HCT116 (cell line): ENCODE data around the gene IL19. TPM values are rescaled to one million over a fixed set of nuclear protein-coding genes. Genes with fewer than 3 reads are reported as not detected.

Experiments
- ATAC-seq: fragments of 200-7000 bp; cut with Tn5 transposase; 2 replicates; pipeline ENCODE4 v1.9.1; 2020; ENCODE audit warnings: mild to moderate bottlenecking, moderate library complexity
- BruUV-seq: library from RNA; stranded (reverse); fragments of 400-500 nt; replicated peaks from 2 replicates; lab custom pipeline; 2021; lab: Mats Ljungman, UMichigan
- CTCF ChIA-PET: fragments of 300-600 bp; sonication (Branson Sonifier 250); formaldehyde crosslinking; loops from one replicate; lab custom pipeline; 2021; ENCODE audit warnings: antibody characterized with exemption; lab: Charles Lee
- POLR2A ChIA-PET: fragments of 300-600, 350-600 bp; sonication (Branson Sonifier 250); formaldehyde crosslinking; loops from one replicate; lab custom pipeline; 2021; ENCODE audit warnings: antibody characterized with exemption; lab: Charles Lee
- RAD21 ChIA-PET, 2 experiments: fragments of 300-600 bp; sonication (Branson Sonifier 250); formaldehyde crosslinking; loops; one replicate each; lab custom pipeline; 2023; ENCODE audit warnings: low total read pairs in 2 of 2; ENCODE audit not compliant: uncharacterized antibody in 2 of 2, unreplicated experiment in 2 of 2, low non-redundant PET in 1 of 2; lab: Charles Lee
- DNase-seq: peaks from one replicate; pipeline ENCODE4 v3.0.0-alpha.2; 2010; ENCODE audit warnings: low read depth, low spot score
- H2AFZ ChIP-seq: fragments of 200-600 bp; shearing (Covaris generic), sonication (generic); 2 replicates; pipeline ENCODE4 v1.6.1; 2017; ENCODE audit warnings: low read depth, mixed run types, mixed read lengths, antibody characterized with exemption, low read length; ENCODE audit not compliant: poor library complexity, severe bottlenecking
- H3K27ac ChIP-seq: 2 replicates; pipeline ENCODE4 v1.5.1; 2012; ENCODE audit warnings: low read depth, low read length
- H3K27me3 ChIP-seq: fragments of 200-600 bp; sonication (generic); 2 replicates; pipeline ENCODE4 v1.6.1; 2016; ENCODE audit warnings: mixed run types, low read length, mixed read lengths; ENCODE audit not compliant: insufficient read depth
- H3K36me3 ChIP-seq, 2 experiments: fragments of 200-500 bp in 1 of 2; fragments of 200-600 bp in 1 of 2; sonication (Bioruptor generic) in 1 of 2; sonication (generic) in 1 of 2; 2 replicates each; pipeline versions ENCODE4 v1.5.1 to v1.6.1; 2014 to 2016; ENCODE audit warnings: low read length in 2 of 2, inconsistent platforms in 1 of 2, mixed read lengths in 1 of 2, mixed run types in 1 of 2; ENCODE audit not compliant: insufficient read depth in 2 of 2, control insufficient read depth in 1 of 2
- H3K4me1 ChIP-seq, 2 experiments: fragments of 200-600 bp in 1 of 2; sonication (generic) in 1 of 2; 2 replicates each; pipeline versions ENCODE4 v1.5.1 to v1.6.1; 2012 to 2017; ENCODE audit warnings: low read length in 2 of 2, inconsistent platforms in 1 of 2, mild to moderate bottlenecking in 1 of 2, mixed read lengths in 1 of 2, mixed run types in 1 of 2, moderate library complexity in 1 of 2; ENCODE audit not compliant: insufficient read depth in 2 of 2, control insufficient read depth in 1 of 2
- H3K4me2 ChIP-seq: fragments of 200-600 bp; sonication (generic); 2 replicates; pipeline ENCODE4 v1.6.1; 2017; ENCODE audit warnings: mixed run types, low read length, mixed read lengths
- H3K4me3 ChIP-seq, 2 experiments: fragments of 200-600 bp in 1 of 2; sonication (generic) in 1 of 2; replicated peaks in 1 of 2; 2 replicates each; pipeline ENCODE4 v1.5.1; 2011 to 2016; ENCODE audit warnings: low read length in 2 of 2, control low read depth in 1 of 2, low read depth in 1 of 2, mild to moderate bottlenecking in 1 of 2, mixed read lengths in 1 of 2, mixed run types in 1 of 2
- H3K79me2 ChIP-seq: fragments of 200-600 bp; sonication (generic); 2 replicates; pipeline ENCODE4 v1.6.1; 2017; ENCODE audit warnings: mild to moderate bottlenecking, mixed run types, low read length, moderate library complexity, mixed read lengths; ENCODE audit not compliant: insufficient read depth
- H3K9ac ChIP-seq: fragments of 200-600 bp; sonication (generic); 2 replicates; pipeline ENCODE4 v1.6.1; 2016; ENCODE audit warnings: low read length, mixed read lengths
- H3K9me2 ChIP-seq: fragments of 200-600 bp; sonication (generic), shearing (Covaris generic); 2 replicates; pipeline ENCODE4 v1.6.1; 2017; ENCODE audit warnings: mixed run types, mild to moderate bottlenecking, moderate library complexity; ENCODE audit not compliant: insufficient read depth
- H3K9me3 ChIP-seq, 2 experiments: fragments of 200-500 bp in 1 of 2; fragments of 200-600 bp in 1 of 2; sonication (Bioruptor generic) in 1 of 2; sonication (generic) in 1 of 2; 2 replicates each; pipeline ENCODE4 v1.6.1; 2014 to 2017; ENCODE audit warnings: low read length in 2 of 2, mixed read lengths in 2 of 2, inconsistent platforms in 1 of 2, low read depth in 1 of 2, mild to moderate bottlenecking in 1 of 2, mixed run types in 1 of 2, moderate library complexity in 1 of 2; ENCODE audit not compliant: control insufficient read depth in 1 of 2, insufficient read depth in 1 of 2
- H4K20me1 ChIP-seq: fragments of 200-600 bp; sonication (generic), shearing (Covaris generic); 2 replicates; pipeline ENCODE4 v1.6.1; 2017; ENCODE audit warnings: mixed run types, mild to moderate bottlenecking, moderate library complexity; ENCODE audit not compliant: insufficient read depth
- CTCF ChIP-seq, 3 experiments: fragments of 200-600 bp in 1 of 3; sonication (generic) in 1 of 3; IDR thresholded peaks in 2 of 3; conservative IDR thresholded peaks in 1 of 3; 2 replicates each; pipeline ENCODE4 v1.5.1; 2012 to 2017; ENCODE audit warnings: low read depth in 2 of 3, low read length in 2 of 3, antibody characterized with exemption in 1 of 3, borderline replicate concordance in 1 of 3, control low read depth in 1 of 3, mild to moderate bottlenecking in 1 of 3, mixed read lengths in 1 of 3, mixed run types in 1 of 3, moderate library complexity in 1 of 3; ENCODE audit not compliant: insufficient read depth in 1 of 3
- EZH2 ChIP-seq: fragments of 200-600 bp; sonication (generic); IDR thresholded peaks from 2 replicates; pipeline ENCODE4 v1.6.1; 2017; ENCODE audit warnings: antibody characterized with exemption, mixed run types
- POLR2A ChIP-seq: IDR thresholded peaks from 2 replicates; pipeline ENCODE4 v1.7.0; 2011; ENCODE audit warnings: borderline replicate concordance; ENCODE audit not compliant: insufficient read depth, insufficient read length; ENCODE audit errors: extremely low read depth
- POLR2AphosphoS5 ChIP-seq: IDR thresholded peaks from 2 replicates; pipeline ENCODE4 v1.6.1; 2011; ENCODE audit warnings: mild to moderate bottlenecking, low read depth, low read length, moderate library complexity
- RAD21 ChIP-seq: IDR thresholded peaks from 2 replicates; pipeline ENCODE4 v1.6.1; 2012; ENCODE audit warnings: low read depth, mild to moderate bottlenecking
- SIN3A ChIP-seq: IDR thresholded peaks from 2 replicates; pipeline ENCODE4 v1.6.1; 2012; ENCODE audit warnings: low read depth
- TCF7L2 ChIP-seq: IDR thresholded peaks from 2 replicates; pipeline ENCODE4 v1.7.0; 2011; ENCODE audit warnings: borderline replicate concordance, inconsistent platforms; ENCODE audit not compliant: insufficient read depth, insufficient read length; ENCODE audit errors: extremely low read depth
- YY1 ChIP-seq: IDR thresholded peaks from 2 replicates; pipeline ENCODE4 v1.6.1; 2011; ENCODE audit warnings: low read length, low read depth, moderate library complexity, mild to moderate bottlenecking; ENCODE audit not compliant: insufficient replicate concordance; ENCODE audit errors: extremely low read depth
- ZBTB33 ChIP-seq: IDR thresholded peaks from 2 replicates; pipeline ENCODE4 v1.6.1; 2011; ENCODE audit warnings: mild to moderate bottlenecking, low read length, moderate library complexity; ENCODE audit not compliant: insufficient replicate concordance; ENCODE audit errors: extremely low read depth
- intact Hi-C: fragments of 100-400 bp; cut with micrococcal nuclease; formaldehyde crosslinking; loops from 2 replicates; pipeline ENCODE4 v1.10.0; 2022
- total RNA-seq: library from RNA; stranded (reverse); gene quantifications from one replicate; pipeline ENCODE4 v1.2.1, GENCODE V29; 2021; ENCODE audit not compliant: unreplicated experiment
- TF ChIP-seq, protein P1 (sequence below): IDR thresholded peaks from 2 replicates; pipeline ENCODE4 v1.6.1; 2012; ENCODE audit warnings: low read depth

Gene IL19
- total RNA-seq, 1 experiment from 2014 or later: not detected

DNA sequence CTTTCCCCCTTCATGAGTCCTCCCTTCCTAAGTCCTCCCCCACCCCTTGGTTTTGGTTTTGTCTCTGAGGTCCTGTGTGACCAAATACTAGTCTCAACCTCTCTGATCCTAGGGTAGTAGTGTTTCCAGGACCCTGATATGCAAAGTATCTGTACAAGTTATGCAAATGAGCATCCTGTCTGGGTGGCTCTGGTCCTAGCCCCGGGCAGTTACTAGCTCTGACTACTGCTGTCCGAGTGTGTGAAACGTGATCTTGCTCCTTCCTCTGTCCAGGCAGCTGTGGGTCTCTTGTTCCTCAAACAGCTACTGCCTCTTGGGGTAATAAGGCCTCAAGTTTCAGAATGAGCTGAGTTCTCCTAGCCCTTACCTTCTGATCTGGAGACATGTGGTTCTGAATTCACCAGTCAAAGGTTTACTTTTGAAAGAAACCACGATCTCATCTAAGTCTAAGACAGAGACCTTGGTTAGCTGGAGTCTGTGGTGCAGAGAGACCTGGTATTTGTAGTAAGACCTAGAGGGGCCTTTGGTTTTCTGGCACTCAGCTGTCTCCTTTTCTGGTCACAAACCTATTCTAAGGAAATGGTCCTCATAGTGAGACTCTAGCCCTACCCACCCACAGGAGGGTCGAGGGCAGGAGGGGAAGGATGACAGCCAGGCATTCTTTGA, 31.0 kb upstream of the IL19 start:
- Histone ChIP-seq H3K27ac (no peak overlapping the region), H3K9me3 (no peaks in the 10 kb centered on the region), H4K20me1 (no peaks in the 10 kb centered on the region), H3K4me3 (no peak overlapping the region), H3K4me2 (no peak overlapping the region), H3K27me3 (no peaks in the 10 kb centered on the region), H3K4me1 (no peaks in the 10 kb centered on the region), H2AFZ (no peak overlapping the region), H3K79me2 (no peaks in the 10 kb centered on the region), H3K9ac (no peak overlapping the region), H3K9me2 (no peaks in the 10 kb centered on the region), H3K36me3 (no peaks in the 10 kb centered on the region; a peak in 1 of 4 replicates)
- TF ChIP-seq RAD21: no peak
- TF ChIP-seq SIN3A: no peak
- TF ChIP-seq, protein P1, sequence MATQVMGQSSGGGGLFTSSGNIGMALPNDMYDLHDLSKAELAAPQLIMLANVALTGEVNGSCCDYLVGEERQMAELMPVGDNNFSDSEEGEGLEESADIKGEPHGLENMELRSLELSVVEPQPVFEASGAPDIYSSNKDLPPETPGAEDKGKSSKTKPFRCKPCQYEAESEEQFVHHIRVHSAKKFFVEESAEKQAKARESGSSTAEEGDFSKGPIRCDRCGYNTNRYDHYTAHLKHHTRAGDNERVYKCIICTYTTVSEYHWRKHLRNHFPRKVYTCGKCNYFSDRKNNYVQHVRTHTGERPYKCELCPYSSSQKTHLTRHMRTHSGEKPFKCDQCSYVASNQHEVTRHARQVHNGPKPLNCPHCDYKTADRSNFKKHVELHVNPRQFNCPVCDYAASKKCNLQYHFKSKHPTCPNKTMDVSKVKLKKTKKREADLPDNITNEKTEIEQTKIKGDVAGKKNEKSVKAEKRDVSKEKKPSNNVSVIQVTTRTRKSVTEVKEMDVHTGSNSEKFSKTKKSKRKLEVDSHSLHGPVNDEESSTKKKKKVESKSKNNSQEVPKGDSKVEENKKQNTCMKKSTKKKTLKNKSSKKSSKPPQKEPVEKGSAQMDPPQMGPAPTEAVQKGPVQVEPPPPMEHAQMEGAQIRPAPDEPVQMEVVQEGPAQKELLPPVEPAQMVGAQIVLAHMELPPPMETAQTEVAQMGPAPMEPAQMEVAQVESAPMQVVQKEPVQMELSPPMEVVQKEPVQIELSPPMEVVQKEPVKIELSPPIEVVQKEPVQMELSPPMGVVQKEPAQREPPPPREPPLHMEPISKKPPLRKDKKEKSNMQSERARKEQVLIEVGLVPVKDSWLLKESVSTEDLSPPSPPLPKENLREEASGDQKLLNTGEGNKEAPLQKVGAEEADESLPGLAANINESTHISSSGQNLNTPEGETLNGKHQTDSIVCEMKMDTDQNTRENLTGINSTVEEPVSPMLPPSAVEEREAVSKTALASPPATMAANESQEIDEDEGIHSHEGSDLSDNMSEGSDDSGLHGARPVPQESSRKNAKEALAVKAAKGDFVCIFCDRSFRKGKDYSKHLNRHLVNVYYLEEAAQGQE: no peak
- BruUV-seq: no TSS peak
- ChIA-PET RAD21 (no interaction called here), CTCF (interaction anchor here (0.7 to 1.9 kb wide), 4 partner anchors 13 to 242 kb away, joined by 3 to 12 read pairs (median 4); no protein-coding TSS in a partner anchor), POLR2A (no interaction called here)
- ATAC-seq: no peak
- intact Hi-C loops: no loop called here
- DNase-seq: no peak

DNA sequence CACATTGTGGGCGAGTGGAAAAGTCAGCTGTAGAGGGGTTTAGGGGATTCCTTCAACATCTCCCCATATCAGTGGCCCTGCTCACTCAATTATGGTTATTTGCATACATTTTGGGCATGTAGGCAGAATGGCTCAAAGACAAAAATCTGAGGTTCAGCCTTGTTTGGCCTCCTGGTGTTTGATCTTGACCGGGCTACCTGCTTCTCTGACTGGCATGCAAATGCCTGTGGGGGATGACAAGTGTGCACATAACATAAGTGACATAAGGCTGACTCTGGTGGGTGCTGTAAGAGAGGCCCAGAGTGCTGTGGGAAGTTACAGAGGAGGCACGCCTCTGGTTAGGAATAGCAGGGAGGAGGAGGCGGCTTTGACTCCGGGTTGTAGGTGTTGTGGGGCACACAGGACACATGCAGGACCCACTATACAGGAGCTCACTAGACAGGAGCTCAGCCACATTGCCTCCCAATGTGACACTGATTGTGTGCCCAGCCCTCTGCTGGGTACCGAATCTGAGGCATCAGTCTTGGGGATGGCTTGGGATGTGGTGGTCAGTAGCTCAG, 29.4 kb upstream of the IL19 start:
- ChIA-PET POLR2A (no interaction called here), CTCF (no interaction called here), RAD21 (no interaction called here)
- no peak overlapping the region for H3K27ac ChIP-seq
- BruUV-seq: no TSS peak
- ATAC-seq (no peak), DNase-seq (no peak)
- H3K27me3 ChIP-seq: no peaks in the 10 kb centered on the region
- H4K20me1 ChIP-seq: no peaks in the 10 kb centered on the region
- H2AFZ ChIP-seq: no peak overlapping the region
- H3K4me2 ChIP-seq: no peak overlapping the region
- intact Hi-C loops: no loop called here
- H3K4me3 ChIP-seq: no peak overlapping the region
- no peaks in the 10 kb centered on the region for H3K9me3 ChIP-seq
- no peak overlapping the region for H3K9ac ChIP-seq
- H3K79me2 ChIP-seq: no peaks in the 10 kb centered on the region
- H3K9me2 ChIP-seq: no peaks in the 10 kb centered on the region
- H3K4me1 ChIP-seq: no peaks in the 10 kb centered on the region
- H3K36me3 ChIP-seq: no peaks in the 10 kb centered on the region
- TF ChIP-seq POLR2A: no peak
- no peak for TF ChIP-seq SIN3A
- TF ChIP-seq YY1: no peak
- no peak for TF ChIP-seq EZH2
- no peak for TF ChIP-seq TCF7L2
- TF ChIP-seq ZBTB33: no peak
- TF ChIP-seq CTCF (IDR thresholded peaks at IDR 0.05 in 2 of 3, conservative IDR thresholded peaks at IDR 0.05 in 1 of 3; ENCODE audit: borderline replicate concordance in 1 of 3, insufficient read depth in 1 of 3, low read depth in 2 of 3, low read length in 2 of 3): no peak
- no peak for TF ChIP-seq POLR2AphosphoS5
